Glomerular visceral epithelial cell (primary cell): ENCODE results near the gene PSME2.

Source experiments
- DNase-seq: peaks from one replicate; pipeline ENCODE4 v3.0.0-alpha.2; 2016; ENCODE audit errors: extremely low spot score

The PSME2 gene

DNA sequence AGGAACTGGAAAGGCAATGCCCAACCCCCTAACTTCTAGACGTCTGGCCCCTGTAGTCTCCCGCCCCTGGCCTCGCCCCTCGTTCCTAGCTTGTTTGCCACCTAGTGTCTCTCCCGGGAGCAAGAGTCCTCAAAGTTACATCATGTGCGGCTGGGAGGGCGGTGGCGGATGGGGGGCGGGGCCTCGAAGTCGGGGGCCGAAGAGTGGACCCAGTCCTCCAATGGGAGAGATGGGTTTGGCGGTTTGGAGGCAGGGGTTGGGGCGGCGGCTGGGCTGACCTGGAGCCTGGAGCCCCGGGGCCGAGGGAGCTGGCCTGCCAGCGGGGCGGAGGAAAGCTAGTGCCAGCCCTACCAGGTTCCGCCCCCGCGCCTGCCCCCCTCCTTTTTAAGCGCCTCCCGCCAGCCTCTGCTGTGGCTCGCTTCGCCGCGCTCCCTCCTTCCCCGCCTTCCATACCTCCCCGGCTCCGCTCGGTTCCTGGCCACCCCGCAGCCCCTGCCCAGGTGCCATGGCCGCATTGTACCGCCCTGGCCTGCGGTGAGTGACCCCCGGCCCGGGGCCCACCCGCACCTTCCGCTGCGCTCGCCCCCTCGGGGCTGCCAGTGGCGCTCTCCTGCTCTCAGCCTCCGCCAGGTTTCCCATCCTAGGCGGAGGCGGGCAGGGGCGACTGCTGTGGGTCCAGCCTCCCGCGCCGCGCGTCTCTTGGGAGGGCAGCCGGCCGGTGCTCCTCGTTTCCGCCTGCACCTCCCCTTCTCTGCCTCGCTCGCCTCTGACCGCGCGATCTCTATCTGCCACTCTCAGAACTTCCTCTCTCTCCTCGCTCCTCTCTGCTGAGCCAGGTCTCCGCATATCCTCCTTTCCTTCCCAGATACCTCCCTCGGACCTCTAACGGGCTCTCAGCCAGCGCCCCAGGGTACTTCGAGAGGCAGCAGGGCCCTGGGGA, 52.2 kb downstream of the PSME2 start, which contains the start of gene PCK2:
PCK2 (plus strand) TSS at position 411 of the 940 bp plus-strand sequence; CDS start at position 506, 95 bp downstream.
- DNase-seq, result peak; percentile 95
